Breast epithelium (tissue), 4 donors: ENCODE results near the gene RAD51. TPM values are rescaled to one million over a fixed set of nuclear protein-coding genes. Genes with fewer than 3 reads are reported as not detected.

Source experiments
- DNase-seq, 2 donors: peaks; one replicate each; pipeline ENCODE4 v3.0.0-alpha.2; 2019; ENCODE audit warnings: low spot score in 2 of 2
- H3K27ac ChIP-seq, 2 donors: fragments of 200-600 bp; sonication (generic) in 1 of 2; one replicate each; pipeline ENCODE4 v1.5.1; 2016 to 2019; ENCODE audit warnings: mild to moderate bottlenecking in 1 of 2
- H3K27me3 ChIP-seq, 2 donors: fragments of 200-600 bp; sonication (generic) in 1 of 2; one replicate each; pipeline versions ENCODE4 v1.5.1 to v1.6.0; 2017 to 2019; ENCODE audit warnings: control low read depth in 1 of 2, mild to moderate bottlenecking in 1 of 2
- H3K36me3 ChIP-seq: fragments of 200-600 bp; one replicate; pipeline ENCODE4 v1.5.1; 2019
- H3K4me1 ChIP-seq, 2 donors: fragments of 200-600 bp; sonication (generic); one replicate each; pipeline ENCODE4 v1.5.1; 2016 to 2019; ENCODE audit warnings: control low read depth in 1 of 2
- H3K4me3 ChIP-seq, 3 donors: fragments of 200-600 bp; sonication (generic); 1 replicate in 2 of 3; 2 replicates in 1 of 3; pipeline ENCODE4 v1.5.1; 2016 to 2019; ENCODE audit warnings: mild to moderate bottlenecking in 3 of 3, moderate library complexity in 2 of 3
- H3K9me3 ChIP-seq, 2 donors: fragments of 200-600 bp; sonication (generic) in 1 of 2; one replicate each; pipeline ENCODE4 v1.5.1; 2016 to 2019; ENCODE audit warnings: control low read depth in 1 of 2
- POLR2A ChIP-seq: fragments of 450-650 bp; IDR thresholded peaks from one replicate; pipeline ENCODE4 v1.6.1; 2016; ENCODE audit warnings: antibody characterized with exemption, mild to moderate bottlenecking, moderate library complexity
- POLR2AphosphoS5 ChIP-seq, 3 donors: sonication (generic); formaldehyde crosslinking; IDR thresholded peaks; one replicate each; pipeline ENCODE4 v1.6.1; 2017; ENCODE audit warnings: antibody characterized with exemption in 3 of 3
- intact Hi-C: fragments of 100-400 bp; cut with DNase I; formaldehyde crosslinking; loops from one replicate; pipeline ENCODE4 v1.15.1; 2023; ENCODE audit warnings: low total_unique reads
- total RNA-seq, 3 donors: library from RNA; depleted of rRNA; stranded (reverse); fragments of >200 nt; gene quantifications; one replicate each; pipeline ENCODE4 v1.1.0, GENCODE V29; 2016
- TF ChIP-seq, protein P1 (sequence below), 3 donors: fragments of 450-650 bp; IDR thresholded peaks; one replicate each; pipeline ENCODE4 v1.5.1; 2016 to 2017; ENCODE audit warnings: antibody characterized with exemption in 3 of 3, mild to moderate bottlenecking in 3 of 3, moderate library complexity in 3 of 3

The RAD51 gene
- total RNA-seq, 3 donors from 2014 or later = 0.44 TPM; not detected in 2

DNA sequence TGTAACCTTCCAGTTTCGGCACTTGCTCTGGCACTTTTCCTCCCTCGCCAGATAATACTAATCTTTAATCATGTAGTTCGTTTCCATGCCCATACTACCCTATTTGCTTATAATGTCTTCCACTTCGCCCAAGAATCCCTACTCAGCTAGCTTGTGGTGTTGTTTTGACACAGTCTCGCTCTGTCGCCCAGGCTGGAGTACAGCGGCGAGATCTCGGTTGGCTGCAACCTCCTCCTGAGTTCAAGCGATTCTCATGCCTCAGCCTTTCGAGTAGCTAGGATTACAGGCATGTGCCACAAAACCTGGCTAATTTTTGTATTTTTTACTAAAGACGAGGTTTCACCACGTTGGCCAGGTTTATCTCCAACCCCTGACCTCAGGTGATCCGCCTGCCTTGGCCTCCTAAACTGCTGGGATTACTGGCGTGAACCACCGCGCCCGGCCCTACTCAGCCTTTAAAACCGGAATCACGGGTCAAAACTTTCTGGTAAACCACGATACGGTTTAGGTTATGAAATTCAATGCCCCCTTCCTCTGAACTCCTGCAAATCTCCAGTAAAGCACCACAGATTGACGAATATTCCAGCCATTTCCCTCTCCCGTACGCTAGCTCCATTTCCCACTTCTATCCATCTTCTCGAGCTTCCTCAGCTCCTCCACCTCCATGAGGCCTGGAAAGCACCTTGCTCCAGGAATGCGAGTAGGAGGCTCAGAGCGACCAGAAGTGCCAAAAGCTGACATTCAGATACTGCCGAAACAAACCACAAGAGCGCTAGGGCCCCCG lies 878 bp upstream of the RAD51 start:
- intact Hi-C loops = loop anchor here (10.0 kb wide), 1 partner anchor 211 kb away; no protein-coding TSS in a partner anchor
- no peaks in the 10 kb centered on the region for H3K27me3 ChIP-seq
- no peaks in the 10 kb centered on the region for H3K9me3 ChIP-seq
- no peak for TF ChIP-seq POLR2A
- TF ChIP-seq, protein P1, sequence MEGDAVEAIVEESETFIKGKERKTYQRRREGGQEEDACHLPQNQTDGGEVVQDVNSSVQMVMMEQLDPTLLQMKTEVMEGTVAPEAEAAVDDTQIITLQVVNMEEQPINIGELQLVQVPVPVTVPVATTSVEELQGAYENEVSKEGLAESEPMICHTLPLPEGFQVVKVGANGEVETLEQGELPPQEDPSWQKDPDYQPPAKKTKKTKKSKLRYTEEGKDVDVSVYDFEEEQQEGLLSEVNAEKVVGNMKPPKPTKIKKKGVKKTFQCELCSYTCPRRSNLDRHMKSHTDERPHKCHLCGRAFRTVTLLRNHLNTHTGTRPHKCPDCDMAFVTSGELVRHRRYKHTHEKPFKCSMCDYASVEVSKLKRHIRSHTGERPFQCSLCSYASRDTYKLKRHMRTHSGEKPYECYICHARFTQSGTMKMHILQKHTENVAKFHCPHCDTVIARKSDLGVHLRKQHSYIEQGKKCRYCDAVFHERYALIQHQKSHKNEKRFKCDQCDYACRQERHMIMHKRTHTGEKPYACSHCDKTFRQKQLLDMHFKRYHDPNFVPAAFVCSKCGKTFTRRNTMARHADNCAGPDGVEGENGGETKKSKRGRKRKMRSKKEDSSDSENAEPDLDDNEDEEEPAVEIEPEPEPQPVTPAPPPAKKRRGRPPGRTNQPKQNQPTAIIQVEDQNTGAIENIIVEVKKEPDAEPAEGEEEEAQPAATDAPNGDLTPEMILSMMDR (IDR thresholded peaks at IDR 0.05) = peak in 1 of 3 donors; percentile 1
- DNase-seq = no peak
- peak overlapping the region; percentile 98 to 100 for H3K27ac ChIP-seq
- H3K4me1 ChIP-seq = peaks cover 5 to 7% of the 10 kb centered on the region in 2 donors
- no peaks in the 10 kb centered on the region for H3K36me3 ChIP-seq
- peak overlapping the region; percentile 68 to 90 (median 69) for H3K4me3 ChIP-seq

DNA sequence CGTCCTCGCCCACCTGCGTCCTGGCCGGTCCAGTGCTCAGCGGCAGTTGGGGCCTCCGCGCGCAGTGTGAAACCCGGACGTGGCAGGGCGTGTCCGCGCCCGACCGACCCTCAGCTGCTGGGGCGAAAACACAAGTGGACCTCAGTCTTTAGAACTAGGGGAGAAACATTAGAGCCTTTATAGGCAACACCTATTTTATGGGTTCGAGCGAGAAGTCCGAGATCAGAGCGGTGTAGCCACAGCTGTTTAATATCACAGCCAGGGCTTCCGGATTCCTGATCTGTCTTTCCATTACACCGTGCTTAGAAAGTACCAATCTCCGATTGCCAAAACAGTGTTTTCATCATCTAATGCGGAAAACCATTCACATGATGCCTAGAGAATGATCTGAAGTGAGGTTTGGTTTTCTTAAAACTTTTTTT lies 506 bp downstream of the RAD51 start:
- Histone ChIP-seq H3K27ac (peak overlapping the region; percentile 98 to 100), H3K4me3 (peak overlapping the region; percentile 68 to 90 (median 69)), H3K36me3 (no peaks in the 10 kb centered on the region), H3K27me3 (no peaks in the 10 kb centered on the region), H3K4me1 (peaks cover 5 to 7% of the 10 kb centered on the region in 2 donors), H3K9me3 (no peaks in the 10 kb centered on the region)
- TF ChIP-seq POLR2AphosphoS5 (IDR thresholded peaks at IDR 0.05) = no peak
- TF ChIP-seq POLR2A = no peak
- TF ChIP-seq, protein P1 (IDR thresholded peaks at IDR 0.05) = no peak
- intact Hi-C loops = loop anchor here (10.0 kb wide), 1 partner anchor 209 kb away; no protein-coding TSS in a partner anchor
- DNase-seq = no peak

DNA sequence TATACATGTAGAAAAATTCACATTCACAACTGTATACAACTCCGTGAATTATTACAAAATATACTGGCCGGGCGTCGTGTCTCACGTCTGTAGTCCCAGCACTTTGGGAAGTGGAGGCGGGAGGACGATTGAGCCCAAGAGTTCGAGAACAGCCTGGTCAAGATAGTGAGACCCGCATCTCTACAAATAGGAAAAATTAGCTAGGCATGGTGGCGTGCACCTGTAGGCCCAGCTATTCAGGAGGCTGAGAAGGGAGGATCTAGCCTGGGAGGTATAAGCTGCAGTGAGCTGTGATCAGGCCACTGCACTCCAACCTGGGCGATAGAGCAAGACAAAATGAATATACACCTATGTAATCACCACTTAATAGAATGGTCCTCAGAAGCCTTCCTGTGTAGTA lies 1.3 kb downstream of the RAD51 start:
- Histone ChIP-seq H3K27ac (no peak overlapping the region), H3K4me3 (no peak overlapping the region), H3K9me3 (no peaks in the 10 kb centered on the region), H3K27me3 (no peaks in the 10 kb centered on the region), H3K4me1 (peaks cover 5 to 7% of the 10 kb centered on the region in 2 donors), H3K36me3 (no peaks in the 10 kb centered on the region)
- TF ChIP-seq, protein P1 (IDR thresholded peaks at IDR 0.05) = no peak
- TF ChIP-seq POLR2A = no peak
- no peak for TF ChIP-seq POLR2AphosphoS5 (IDR thresholded peaks at IDR 0.05)
- intact Hi-C loops = loop anchor here (10.0 kb wide), 1 partner anchor 209 kb away; no protein-coding TSS in a partner anchor
- DNase-seq = no peak

DNA sequence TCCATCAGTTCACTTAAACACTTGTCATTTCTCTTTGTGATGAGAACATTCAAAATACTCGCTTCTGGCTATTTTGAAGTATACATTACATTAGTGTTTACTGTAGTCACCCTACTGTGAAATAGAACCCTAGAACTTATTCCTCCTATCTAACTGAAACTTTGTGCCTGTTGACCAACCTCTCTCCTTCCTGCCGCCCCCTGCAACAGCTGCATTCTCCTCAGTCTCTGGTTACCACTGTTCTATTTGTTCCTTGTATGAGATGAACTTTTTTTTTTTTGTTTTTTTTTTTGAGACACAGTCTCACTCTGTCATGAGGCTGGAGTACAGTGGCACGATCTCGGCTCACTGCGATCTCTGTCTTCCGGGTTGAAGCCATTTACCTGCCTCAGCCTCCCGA lies 2.9 kb downstream of the RAD51 start:
- H3K4me1 ChIP-seq = peaks cover 5 to 7% of the 10 kb centered on the region in 2 donors

More for the DNA sequence above, 2.9 kb downstream of the RAD51 start:
- no peak for TF ChIP-seq POLR2A
- TF ChIP-seq, protein P1 (IDR thresholded peaks at IDR 0.05) = no peak
- no peak for TF ChIP-seq POLR2AphosphoS5 (IDR thresholded peaks at IDR 0.05)
- H3K27me3 ChIP-seq = no peaks in the 10 kb centered on the region
- no peak for DNase-seq
- H3K27ac ChIP-seq = no peak overlapping the region
- intact Hi-C loops = loop anchor here (10.0 kb wide), 1 partner anchor 207 kb away; no protein-coding TSS in a partner anchor
- H3K9me3 ChIP-seq = no peaks in the 10 kb centered on the region
- H3K36me3 ChIP-seq = no peaks in the 10 kb centered on the region
- H3K4me3 ChIP-seq = no peak overlapping the region
